Glutamatergic neuron (in vitro differentiated cells): ENCODE data around the gene GAB2. TPM values are rescaled to one million over a fixed set of nuclear protein-coding genes. Genes with fewer than 3 reads are reported as not detected.
"Not testable (repeated sequence)": the region's sequence is repeated elsewhere in the genome, so short reads cannot be mapped to it uniquely, and the experiment has no call there.

Source experiments
- DNase-seq: peaks from one replicate; pipeline ENCODE4 v3.0.0; 2022
- H3K27ac Mint-ChIP-seq: one replicate; pipeline ENCODE4 v1.8.0; 2020; ENCODE audit warnings: mild to moderate bottlenecking, mixed read lengths, inconsistent platforms; ENCODE audit not compliant: unreplicated experiment
- H3K27me3 Mint-ChIP-seq: one replicate; pipeline ENCODE4 v1.8.0; 2020; ENCODE audit warnings: mild to moderate bottlenecking, moderate library complexity, mixed read lengths, inconsistent platforms; ENCODE audit not compliant: unreplicated experiment
- H3K36me3 Mint-ChIP-seq: one replicate; pipeline ENCODE4 v1.8.0; 2020; ENCODE audit warnings: mild to moderate bottlenecking, mixed read lengths, inconsistent platforms; ENCODE audit not compliant: unreplicated experiment
- H3K4me1 Mint-ChIP-seq: one replicate; pipeline ENCODE4 v1.8.0; 2020; ENCODE audit warnings: mild to moderate bottlenecking, low read depth, mixed read lengths, inconsistent platforms; ENCODE audit not compliant: unreplicated experiment
- H3K4me3 Mint-ChIP-seq: one replicate; pipeline ENCODE4 v1.8.0; 2020; ENCODE audit warnings: mild to moderate bottlenecking, mixed read lengths, inconsistent platforms; ENCODE audit not compliant: unreplicated experiment
- H3K9me3 Mint-ChIP-seq: one replicate; pipeline ENCODE4 v1.8.0; 2020; ENCODE audit warnings: mild to moderate bottlenecking, moderate library complexity, mixed read lengths, inconsistent platforms; ENCODE audit not compliant: unreplicated experiment
- CTCF ChIP-seq: fragments of 200-600 bp; sonication (generic); IDR thresholded peaks from one replicate; pipeline ENCODE4 v1.5.0; 2021; ENCODE audit not compliant: partially characterized antibody, unreplicated experiment
- total RNA-seq: library from RNA; stranded (reverse); fragmentation: NEBNext Ultra II Directional; extraction: Animal tissue kit (Norgen Biotek cat#: 25700); gene quantifications from one replicate; pipeline ENCODE4 v1.2.1, GENCODE V29; 2021; ENCODE audit not compliant: unreplicated experiment

GAB2 gene
- total RNA-seq, 1 donor from 2014 or later = 87.9 TPM

- Mint-ChIP-seq H3K36me3 (no peaks in the 10 kb centered on the region), H3K4me3 (no peak overlapping the region), H3K4me1 (peaks cover 23% of the 10 kb centered on the region), H3K27ac (no peak overlapping the region), H3K9me3 (no peaks in the 10 kb centered on the region), H3K27me3 (peaks cover under 1% of the 10 kb centered on the region)
- no peak for TF ChIP-seq CTCF
- DNase-seq = no peak
These were observed 53.4 kb downstream of the GAB2 start for GRCh38 chr11:78364128-78364751.

DNA sequence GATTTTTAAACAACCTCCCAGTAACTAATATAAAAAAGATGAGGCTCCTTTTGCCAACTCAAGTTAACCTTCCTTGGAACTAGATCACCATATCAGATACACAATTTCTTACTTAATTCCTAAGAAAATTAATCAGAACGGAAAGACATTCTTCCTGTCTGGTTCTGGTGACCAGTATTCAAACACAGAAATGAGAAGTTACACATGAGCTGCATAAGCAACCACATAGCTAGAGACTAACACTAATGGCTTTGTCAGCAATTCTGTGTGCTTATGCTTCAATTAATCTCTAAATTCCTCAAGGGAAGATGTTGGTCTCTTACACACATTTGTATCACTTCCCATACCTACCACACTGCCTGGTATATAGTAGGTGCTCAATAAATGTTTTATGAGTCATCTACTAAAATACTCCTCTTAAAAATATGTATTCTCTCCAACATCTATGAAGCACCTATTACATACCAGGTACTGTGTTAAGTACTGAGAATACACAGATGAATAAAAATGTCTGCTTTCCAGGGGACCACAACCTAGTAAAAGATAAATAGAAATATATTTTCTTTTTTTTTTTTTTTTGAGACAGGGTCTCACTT, 54.5 kb downstream of the GAB2 start:
- Mint-ChIP-seq H3K27ac (no peak overlapping the region), H3K9me3 (peaks cover 1% of the 10 kb centered on the region), H3K36me3 (no peaks in the 10 kb centered on the region), H3K4me1 (peaks cover 19% of the 10 kb centered on the region), H3K27me3 (no peaks in the 10 kb centered on the region), H3K4me3 (no peak overlapping the region)
- no peak for DNase-seq
- TF ChIP-seq CTCF = no peak

GRCh38 chr11:78361228-78361627, 56.4 kb downstream of the GAB2 start:
- Mint-ChIP-seq H3K27ac (no peak overlapping the region), H3K27me3 (no peaks in the 10 kb centered on the region), H3K4me1 (peaks cover 13% of the 10 kb centered on the region), H3K9me3 (peaks cover 3% of the 10 kb centered on the region), H3K4me3 (no peak overlapping the region), H3K36me3 (no peaks in the 10 kb centered on the region)
- no peak for TF ChIP-seq CTCF
- no peak for DNase-seq

- no peak overlapping the region for H3K4me3 Mint-ChIP-seq
- H3K27me3 Mint-ChIP-seq = peaks cover 2% of the 10 kb centered on the region
- no peak for DNase-seq
- H3K36me3 Mint-ChIP-seq = no peaks in the 10 kb centered on the region
- peaks cover 7% of the 10 kb centered on the region for H3K4me1 Mint-ChIP-seq
- peaks cover 6% of the 10 kb centered on the region for H3K9me3 Mint-ChIP-seq
- no peak overlapping the region for H3K27ac Mint-ChIP-seq
- TF ChIP-seq CTCF = no peak
These were observed 57.7 kb downstream of the GAB2 start for GRCh38 chr11:78359921-78360320.

GRCh38 chr11:78357924-78358323, 59.7 kb downstream of the GAB2 start:
- H3K27me3 Mint-ChIP-seq, H3K4me3 Mint-ChIP-seq, H3K27ac Mint-ChIP-seq, DNase-seq, H3K36me3 Mint-ChIP-seq: not testable (repeated sequence)
- H3K9me3 Mint-ChIP-seq = peaks cover 13% of the 10 kb centered on the region
- H3K4me1 Mint-ChIP-seq = peaks cover 16% of the 10 kb centered on the region

- not testable (repeated sequence) for H3K27ac Mint-ChIP-seq, H3K4me3 Mint-ChIP-seq, DNase-seq, H3K27me3 Mint-ChIP-seq, H3K36me3 Mint-ChIP-seq
- Mint-ChIP-seq H3K9me3 (peaks cover 13% of the 10 kb centered on the region), H3K4me1 (peaks cover 17% of the 10 kb centered on the region)
These were observed 60.2 kb downstream of the GAB2 start for GRCh38 chr11:78357425-78357824.

GRCh38 chr11:78355742-78356141, 61.9 kb downstream of the GAB2 start:
- not testable (repeated sequence) for DNase-seq, H3K36me3 Mint-ChIP-seq, H3K4me3 Mint-ChIP-seq, H3K27me3 Mint-ChIP-seq
- peaks cover 13% of the 10 kb centered on the region for H3K9me3 Mint-ChIP-seq
- H3K27ac Mint-ChIP-seq = peak overlapping the region; percentile 91
- peaks cover 29% of the 10 kb centered on the region for H3K4me1 Mint-ChIP-seq
